ENCODE measurements around the gene GNAQ. TPM values are rescaled to one million over a fixed set of nuclear protein-coding genes. Genes with fewer than 3 reads are reported as not detected.

The GNAQ gene
- total and polyA plus RNA-seq, 4 donors, result 24.6 to 86.2 (median 51.4) TPM

DNA sequence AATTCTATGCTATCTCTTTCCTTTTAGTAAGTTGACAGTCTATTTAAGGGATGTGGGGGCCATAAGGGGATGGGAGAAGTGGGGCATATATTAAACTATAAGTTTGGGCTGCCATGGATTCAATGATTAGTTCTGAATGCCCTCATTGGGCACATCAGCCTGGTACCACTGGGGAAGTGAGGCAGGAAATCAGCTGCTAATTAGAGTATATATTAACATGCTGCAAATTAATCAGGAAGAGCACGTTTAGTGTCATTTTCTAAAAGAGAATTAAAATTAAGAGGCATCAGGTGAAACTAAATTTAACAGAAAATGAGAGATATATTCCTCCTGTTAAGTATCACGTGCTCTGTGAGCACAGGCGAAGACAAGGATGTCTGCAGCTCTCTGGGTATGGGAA, 260.4 kb downstream of the GNAQ start:
- WGBS, 2 donors, result 84 to 87% methylated on average over 3 of the region's 3 CpGs
- H3K27ac ChIP-seq (ENCODE audit: low read depth in 1 of 2, low read length in 1 of 2), result no peak overlapping the region
- H3K36me3 ChIP-seq (ENCODE audit: control insufficient read depth in 4 of 4, insufficient read depth in 4 of 4, low read length in 4 of 4), result peaks cover 0 to 3% (median under 1%) of the 10 kb centered on the region in 4 donors

DNA sequence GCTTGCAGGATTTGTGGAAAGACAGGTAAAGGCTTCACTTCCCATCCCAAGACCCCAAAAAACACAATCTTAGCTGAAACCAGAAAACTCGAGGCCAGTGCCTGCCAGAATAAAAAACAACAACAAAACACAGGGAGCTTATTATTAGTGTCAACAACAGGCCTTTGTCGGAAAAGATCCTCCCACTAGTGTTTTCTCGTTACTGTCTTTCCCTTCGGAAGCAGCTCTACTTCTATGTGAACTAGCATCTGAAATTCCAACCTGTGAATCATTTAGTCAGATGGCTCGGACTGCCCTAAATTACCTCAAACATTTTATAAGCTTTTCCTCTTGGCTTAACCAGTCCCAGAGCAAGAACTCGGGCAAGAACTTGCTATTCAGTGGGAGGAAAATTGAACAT, 261.3 kb downstream of the GNAQ start:
- Histone ChIP-seq H3K27ac (ENCODE audit: low read depth in 1 of 2, low read length in 1 of 2) (no peak overlapping the region), H3K9ac (ENCODE audit: insufficient read depth in 1 of 2, low read length in 2 of 2) (no peak overlapping the region), H3K36me3 (ENCODE audit: control insufficient read depth in 4 of 4, insufficient read depth in 4 of 4, low read length in 4 of 4) (peaks cover 0 to 8% (median 4%) of the 10 kb centered on the region in 4 donors), H3K4me1 (ENCODE audit: control insufficient read depth in 5 of 5, insufficient read depth in 5 of 5, low read length in 5 of 5) (peaks cover 0 to 5% (median 0%) of the 10 kb centered on the region in 5 donors), H3K4me3 (no peak overlapping the region), H3K27me3 (ENCODE audit: control insufficient read depth in 3 of 3, insufficient read depth in 3 of 3, low read length in 2 of 3) (no peaks in the 10 kb centered on the region), H3K9me3 (ENCODE audit: control insufficient read depth in 4 of 4, insufficient read depth in 3 of 4, low read length in 3 of 4) (peaks cover 0 to 5% (median 0%) of the 10 kb centered on the region in 4 donors)
- no peak for ATAC-seq (ENCODE audit: insufficient read depth, low FRiP score)
- TF ChIP-seq, protein P1, sequence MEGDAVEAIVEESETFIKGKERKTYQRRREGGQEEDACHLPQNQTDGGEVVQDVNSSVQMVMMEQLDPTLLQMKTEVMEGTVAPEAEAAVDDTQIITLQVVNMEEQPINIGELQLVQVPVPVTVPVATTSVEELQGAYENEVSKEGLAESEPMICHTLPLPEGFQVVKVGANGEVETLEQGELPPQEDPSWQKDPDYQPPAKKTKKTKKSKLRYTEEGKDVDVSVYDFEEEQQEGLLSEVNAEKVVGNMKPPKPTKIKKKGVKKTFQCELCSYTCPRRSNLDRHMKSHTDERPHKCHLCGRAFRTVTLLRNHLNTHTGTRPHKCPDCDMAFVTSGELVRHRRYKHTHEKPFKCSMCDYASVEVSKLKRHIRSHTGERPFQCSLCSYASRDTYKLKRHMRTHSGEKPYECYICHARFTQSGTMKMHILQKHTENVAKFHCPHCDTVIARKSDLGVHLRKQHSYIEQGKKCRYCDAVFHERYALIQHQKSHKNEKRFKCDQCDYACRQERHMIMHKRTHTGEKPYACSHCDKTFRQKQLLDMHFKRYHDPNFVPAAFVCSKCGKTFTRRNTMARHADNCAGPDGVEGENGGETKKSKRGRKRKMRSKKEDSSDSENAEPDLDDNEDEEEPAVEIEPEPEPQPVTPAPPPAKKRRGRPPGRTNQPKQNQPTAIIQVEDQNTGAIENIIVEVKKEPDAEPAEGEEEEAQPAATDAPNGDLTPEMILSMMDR (IDR thresholded peaks at IDR 0.05; ENCODE audit: control extremely low read depth, extremely low read depth), result no peak
- DNase-seq, result no peak
- WGBS, 2 donors, result 78 to 87% methylated on average over 6 of the region's 6 CpGs

More for the DNA sequence above, 260.4 kb downstream of the GNAQ start:
- Histone ChIP-seq H3K4me1 (ENCODE audit: control insufficient read depth in 5 of 5, insufficient read depth in 5 of 5, low read length in 5 of 5) (peaks cover 0 to 5% (median 0%) of the 10 kb centered on the region in 5 donors), H3K27me3 (ENCODE audit: control insufficient read depth in 3 of 3, insufficient read depth in 3 of 3, low read length in 2 of 3) (no peaks in the 10 kb centered on the region), H3K4me3 (no peak overlapping the region), H3K9me3 (ENCODE audit: control insufficient read depth in 4 of 4, insufficient read depth in 3 of 4, low read length in 3 of 4) (no peaks in the 10 kb centered on the region), H3K9ac (ENCODE audit: insufficient read depth in 1 of 2, low read length in 2 of 2) (no peak overlapping the region)
- DNase-seq (no peak), ATAC-seq (ENCODE audit: insufficient read depth, low FRiP score) (no peak)
- TF ChIP-seq, protein P1 (IDR thresholded peaks at IDR 0.05; ENCODE audit: control extremely low read depth, extremely low read depth), result no peak

DNA sequence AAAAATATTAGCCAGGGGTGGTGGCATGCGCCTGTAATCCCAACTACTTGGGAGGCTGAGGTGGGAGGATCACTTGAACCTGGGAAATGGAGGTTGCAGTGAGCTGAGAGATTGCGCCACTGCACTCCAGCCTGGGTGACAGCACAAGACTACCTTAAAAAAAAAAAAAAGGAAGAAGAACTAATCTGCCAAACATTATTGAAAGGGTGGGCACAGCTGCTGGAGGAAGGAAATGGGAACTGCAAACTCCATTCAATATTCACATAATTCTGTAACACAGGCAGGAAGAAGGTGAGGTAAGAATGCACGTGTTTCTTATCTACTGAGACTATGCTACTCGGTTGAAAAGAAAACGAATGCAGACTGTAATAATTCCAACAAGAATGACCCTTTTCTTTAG, 262.4 kb downstream of the GNAQ start:
- peaks cover 0 to 8% (median 6%) of the 10 kb centered on the region in 4 donors for H3K36me3 ChIP-seq (ENCODE audit: control insufficient read depth in 4 of 4, insufficient read depth in 4 of 4, low read length in 4 of 4)
- no peaks in the 10 kb centered on the region for H3K27me3 ChIP-seq (ENCODE audit: control insufficient read depth in 3 of 3, insufficient read depth in 3 of 3, low read length in 2 of 3)

More for the DNA sequence above, 262.4 kb downstream of the GNAQ start:
- no peak for ATAC-seq (ENCODE audit: insufficient read depth, low FRiP score)
- peak in 1 of 3 donors; percentile 29 for DNase-seq
- peaks cover 0 to 6% (median 0%) of the 10 kb centered on the region in 4 donors for H3K9me3 ChIP-seq (ENCODE audit: control insufficient read depth in 4 of 4, insufficient read depth in 3 of 4, low read length in 3 of 4)
- peak overlapping the region in 1 of 2 donors; percentile 60 for H3K27ac ChIP-seq (ENCODE audit: low read depth in 1 of 2, low read length in 1 of 2)
- peaks cover 0 to 5% (median 0%) of the 10 kb centered on the region in 5 donors for H3K4me1 ChIP-seq (ENCODE audit: control insufficient read depth in 5 of 5, insufficient read depth in 5 of 5, low read length in 5 of 5)
- no peak overlapping the region for H3K9ac ChIP-seq (ENCODE audit: insufficient read depth in 1 of 2, low read length in 2 of 2)
- H3K4me3 ChIP-seq, result no peak overlapping the region
- TF ChIP-seq, protein P1 (IDR thresholded peaks at IDR 0.05; ENCODE audit: control extremely low read depth, extremely low read depth), result no peak
- 39 to 61% methylated on average over 5 of the region's 5 CpGs for WGBS, 2 donors
